Thyroid gland (tissue), 4 donors: ENCODE results near the gene HLCS.

ENCODE experiments used
- POLR2A ChIP-seq, 2 donors: fragments of 450-650 bp; IDR thresholded peaks; one replicate each; pipeline ENCODE4 v1.6.1; 2017; ENCODE audit warnings: antibody characterized with exemption in 2 of 2, mild to moderate bottlenecking in 2 of 2, moderate library complexity in 1 of 2
- TF ChIP-seq, protein P1 (sequence below), 6 experiments: fragments of 200-600 bp in 3 of 6; fragments of 450-650 bp in 3 of 6; sonication (generic) in 3 of 6; IDR thresholded peaks; one replicate each; pipeline ENCODE4 v1.5.1; 2016 to 2019; ENCODE audit warnings: antibody characterized with exemption in 6 of 6, mild to moderate bottlenecking in 2 of 6, inconsistent platforms in 1 of 6, moderate library complexity in 1 of 6

DNA sequence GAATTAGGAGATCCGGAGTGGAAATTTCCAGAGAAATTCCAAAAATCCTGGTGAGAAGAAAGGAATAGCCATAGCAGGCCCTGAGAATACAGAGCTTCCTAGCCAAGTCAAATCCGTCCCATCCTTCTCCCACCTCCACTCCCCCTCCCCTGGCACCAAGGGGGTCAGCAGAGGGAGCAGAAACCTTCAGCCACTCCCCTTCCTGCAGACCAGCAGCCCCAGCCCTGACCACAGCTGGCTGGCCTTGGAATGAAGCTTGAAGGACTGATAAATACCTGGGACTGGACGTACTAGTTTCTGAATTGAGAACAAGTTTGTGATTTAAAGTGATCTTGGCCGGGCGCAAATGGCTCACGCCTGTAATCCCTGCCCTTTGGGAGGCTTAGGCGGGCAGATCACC lies 26.2 kb upstream of the HLCS start:
- TF ChIP-seq, protein P1, sequence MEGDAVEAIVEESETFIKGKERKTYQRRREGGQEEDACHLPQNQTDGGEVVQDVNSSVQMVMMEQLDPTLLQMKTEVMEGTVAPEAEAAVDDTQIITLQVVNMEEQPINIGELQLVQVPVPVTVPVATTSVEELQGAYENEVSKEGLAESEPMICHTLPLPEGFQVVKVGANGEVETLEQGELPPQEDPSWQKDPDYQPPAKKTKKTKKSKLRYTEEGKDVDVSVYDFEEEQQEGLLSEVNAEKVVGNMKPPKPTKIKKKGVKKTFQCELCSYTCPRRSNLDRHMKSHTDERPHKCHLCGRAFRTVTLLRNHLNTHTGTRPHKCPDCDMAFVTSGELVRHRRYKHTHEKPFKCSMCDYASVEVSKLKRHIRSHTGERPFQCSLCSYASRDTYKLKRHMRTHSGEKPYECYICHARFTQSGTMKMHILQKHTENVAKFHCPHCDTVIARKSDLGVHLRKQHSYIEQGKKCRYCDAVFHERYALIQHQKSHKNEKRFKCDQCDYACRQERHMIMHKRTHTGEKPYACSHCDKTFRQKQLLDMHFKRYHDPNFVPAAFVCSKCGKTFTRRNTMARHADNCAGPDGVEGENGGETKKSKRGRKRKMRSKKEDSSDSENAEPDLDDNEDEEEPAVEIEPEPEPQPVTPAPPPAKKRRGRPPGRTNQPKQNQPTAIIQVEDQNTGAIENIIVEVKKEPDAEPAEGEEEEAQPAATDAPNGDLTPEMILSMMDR (IDR thresholded peaks at IDR 0.05) = no peak
- no peak for TF ChIP-seq POLR2A (IDR thresholded peaks at IDR 0.05)
